ENCODE results near the gene RAB3D. TPM values are rescaled to one million over a fixed set of nuclear protein-coding genes. Genes with fewer than 3 reads are reported as not detected.

The RAB3D gene
- total RNA-seq, 4 donors from 2014 or later: 8.0 to 13.4 (median 11.5) TPM

GRCh38 chr19:11293433-11294389 is 45.7 kb downstream of the RAB3D start:
- no peak for TF ChIP-seq CTCF (IDR thresholded peaks at IDR 0.05; ENCODE audit: low read depth)

- TF ChIP-seq CTCF (IDR thresholded peaks at IDR 0.05; ENCODE audit: low read depth): no peak
Observed at GRCh38 chr19:11291991-11292390, 47.5 kb downstream of the RAB3D start.

DNA sequence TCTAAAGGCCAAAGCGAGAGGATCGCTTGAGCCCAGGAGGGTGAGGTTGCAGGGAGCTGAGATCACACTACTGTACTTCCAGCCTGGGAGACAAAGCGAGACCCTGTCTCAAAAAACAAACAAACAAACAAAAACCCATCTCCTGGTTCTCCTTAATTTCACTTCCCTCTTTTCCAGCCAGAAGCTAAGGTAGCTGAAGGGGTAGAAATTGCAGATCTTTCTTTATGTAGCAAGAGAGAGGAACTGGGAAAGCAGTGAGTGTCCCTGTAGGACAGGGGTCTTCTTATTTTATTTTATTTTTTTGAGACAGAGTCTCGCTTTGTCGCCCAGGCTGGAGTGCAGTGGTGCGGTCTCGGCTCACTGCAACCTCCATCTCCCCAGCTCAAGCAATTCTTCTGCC is 48.0 kb downstream of the RAB3D start:
- TF ChIP-seq CTCF (IDR thresholded peaks at IDR 0.05; ENCODE audit: low read depth): no peak

DNA sequence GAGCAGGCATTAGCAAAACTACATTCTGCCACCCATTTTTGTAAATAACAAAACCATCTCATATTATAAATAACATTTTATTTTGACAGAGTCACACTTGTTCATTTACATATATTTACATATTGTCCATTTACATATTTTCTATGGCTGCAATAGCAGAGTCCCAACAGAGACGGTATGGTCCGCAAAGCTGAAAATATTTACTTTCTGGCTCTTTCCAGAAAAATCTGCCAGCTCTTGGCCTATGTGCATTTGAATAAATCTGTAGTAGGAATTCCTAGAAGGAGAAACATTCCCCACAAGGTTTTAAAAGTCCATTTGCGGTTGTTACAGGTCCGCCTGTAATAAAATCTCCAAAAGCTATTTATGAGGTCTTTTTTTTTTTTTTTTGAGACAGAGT is 49.2 kb downstream of the RAB3D start:
- no peak for TF ChIP-seq CTCF (IDR thresholded peaks at IDR 0.05; ENCODE audit: low read depth)

- TF ChIP-seq CTCF (IDR thresholded peaks at IDR 0.05; ENCODE audit: low read depth): no peak
Observed at GRCh38 chr19:11288349-11288748, 51.1 kb downstream of the RAB3D start.

DNA sequence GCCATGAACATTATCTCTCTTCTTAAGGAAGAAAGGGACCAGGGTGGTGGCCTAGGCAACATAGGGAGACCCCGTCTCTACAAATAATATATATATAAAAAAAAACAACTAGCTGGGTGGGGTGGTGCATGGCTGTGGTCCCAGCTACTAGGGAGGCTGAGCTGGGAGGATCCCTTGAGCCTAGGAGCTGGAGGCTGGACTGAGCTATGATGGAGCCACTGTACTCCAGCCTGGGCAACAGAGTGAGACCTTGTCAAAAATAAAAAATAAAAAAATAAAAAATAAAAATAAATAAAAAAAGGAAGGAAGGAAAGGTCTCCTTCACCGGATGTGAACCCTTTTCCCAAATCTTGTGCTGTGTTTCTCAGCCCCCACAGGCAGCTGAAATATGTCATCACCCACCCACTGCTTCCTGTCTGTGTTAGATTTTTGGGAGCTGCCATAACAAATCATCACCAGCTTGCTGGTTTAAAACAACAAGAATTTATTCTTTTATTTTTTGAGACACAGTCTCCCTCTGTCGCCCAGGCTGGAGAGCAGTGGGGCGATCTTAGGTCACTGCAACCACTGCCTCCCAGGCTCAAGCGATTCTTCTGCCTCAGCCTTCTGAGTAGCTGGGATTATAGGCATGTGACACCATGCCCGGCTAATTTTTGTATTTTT is 53.0 kb downstream of the RAB3D start:
- no peak for TF ChIP-seq CTCF (IDR thresholded peaks at IDR 0.05; ENCODE audit: low read depth)

DNA sequence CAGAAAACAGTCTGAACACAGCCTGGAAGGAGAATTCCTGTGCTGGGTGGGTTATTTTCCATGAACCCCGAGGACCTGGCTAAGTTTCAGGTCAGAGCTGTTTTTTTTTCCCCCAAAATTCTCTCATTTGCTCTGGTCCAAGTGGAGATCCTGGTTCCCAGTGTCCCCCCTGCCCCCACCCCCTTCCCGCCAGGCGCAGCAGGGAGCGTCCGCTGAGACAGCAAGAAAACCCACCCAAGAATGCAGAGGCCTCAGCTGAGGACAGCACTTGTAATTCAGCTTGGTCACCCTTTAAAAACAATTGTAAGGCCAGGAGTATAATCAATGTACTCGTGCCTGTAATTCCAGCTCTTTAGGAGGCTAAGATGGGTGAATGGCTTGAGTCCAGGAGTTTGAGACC is 54.9 kb downstream of the RAB3D start:
- TF ChIP-seq CTCF (IDR thresholded peaks at IDR 0.05; ENCODE audit: low read depth): no peak
